CD14-positive monocyte (primary cell): ENCODE measurements around the gene FOXM1. TPM values are rescaled to one million over a fixed set of nuclear protein-coding genes. Genes with fewer than 3 reads are reported as not detected.

Experiments used
- DNase-seq, 3 donors: peaks; one replicate each; pipeline ENCODE4 v3.0.0-alpha.2; 2011 to 2022
- H2AFZ ChIP-seq: 2 replicates; pipeline ENCODE4 v1.6.0; 2012; ENCODE audit warnings: mild to moderate bottlenecking, low read depth, low read length, inconsistent platforms; ENCODE audit not compliant: insufficient read depth, poor library complexity, severe bottlenecking
- H3K27ac ChIP-seq, 2 donors: 1 replicate in 1 of 2; 2 replicates in 1 of 2; pipeline ENCODE4 v1.5.1; 2012 to 2013; ENCODE audit warnings: low read length in 2 of 2, control low read depth in 1 of 2, inconsistent platforms in 1 of 2, low read depth in 1 of 2, mild to moderate bottlenecking in 1 of 2
- H3K27me3 ChIP-seq, 2 donors: one replicate each; pipeline versions ENCODE4 v1.6.0 to v1.6.1; 2011 to 2013; ENCODE audit warnings: low read length in 2 of 2; ENCODE audit not compliant: control insufficient read depth in 2 of 2, insufficient read depth in 2 of 2
- H3K36me3 ChIP-seq, 2 donors: replicated peaks in 1 of 2; 1 replicate in 1 of 2; 2 replicates in 1 of 2; pipeline versions ENCODE4 v1.5.1 to v1.6.1; 2012 to 2013; ENCODE audit warnings: low read length in 2 of 2, control low read depth in 1 of 2, inconsistent platforms in 1 of 2, mild to moderate bottlenecking in 1 of 2; ENCODE audit not compliant: insufficient read depth in 2 of 2, control insufficient read depth in 1 of 2
- H3K4me1 ChIP-seq, 2 donors: 1 replicate in 1 of 2; 2 replicates in 1 of 2; pipeline versions ENCODE4 v1.5.1 to v1.6.1; 2012 to 2013; ENCODE audit warnings: low read length in 2 of 2, control low read depth in 1 of 2, inconsistent platforms in 1 of 2, mild to moderate bottlenecking in 1 of 2, moderate library complexity in 1 of 2; ENCODE audit not compliant: insufficient read depth in 2 of 2, control insufficient read depth in 1 of 2
- H3K4me2 ChIP-seq: replicated peaks from 2 replicates; pipeline ENCODE3; 2012; ENCODE audit warnings: low read length, moderate library complexity, mild to moderate bottlenecking; ENCODE audit not compliant: poor library complexity, severe bottlenecking; ENCODE audit errors: extremely low read depth
- H3K4me3 ChIP-seq, 3 experiments: fragments of 200-600 bp in 1 of 3; sonication (generic) in 1 of 3; replicated peaks in 1 of 3; 1 replicate in 2 of 3; 2 replicates in 1 of 3; pipeline ENCODE4 v1.5.1; 2011 to 2013; ENCODE audit warnings: low read length in 3 of 3, mild to moderate bottlenecking in 3 of 3, control low read depth in 2 of 3, low read depth in 2 of 3, inconsistent platforms in 1 of 3, moderate library complexity in 1 of 3
- H3K79me2 ChIP-seq: 2 replicates; pipeline ENCODE4 v1.6.0; 2012; ENCODE audit warnings: mild to moderate bottlenecking, control low read depth, inconsistent platforms, low read length, moderate library complexity; ENCODE audit not compliant: insufficient read depth
- H3K9ac ChIP-seq: 2 replicates; pipeline ENCODE4 v1.6.0; 2017; ENCODE audit warnings: low read length, mild to moderate bottlenecking; ENCODE audit not compliant: insufficient read depth, poor library complexity, severe bottlenecking
- H3K9me3 ChIP-seq, 2 donors: replicated peaks in 1 of 2; 1 replicate in 1 of 2; 2 replicates in 1 of 2; pipeline versions ENCODE4 v1.5.1 to v1.6.1; 2012 to 2013; ENCODE audit warnings: low read length in 2 of 2, control low read depth in 1 of 2; ENCODE audit not compliant: control insufficient read depth in 1 of 2, insufficient read depth in 1 of 2
- H4K20me1 ChIP-seq: 2 replicates; pipeline ENCODE4 v1.6.0; 2012; ENCODE audit warnings: mild to moderate bottlenecking, low read length, control low read depth, moderate library complexity; ENCODE audit not compliant: insufficient read depth
- H3K27ac Mint-ChIP-seq, 7 donors: one replicate each; pipeline ENCODE4 v1.8.0; 2020; ENCODE audit warnings: mild to moderate bottlenecking in 7 of 7, mixed read lengths in 7 of 7, moderate library complexity in 6 of 7, inconsistent platforms in 2 of 7
- H3K27me3 Mint-ChIP-seq, 3 donors: one replicate each; pipeline ENCODE4 v1.8.0; 2021 to 2022; ENCODE audit warnings: low read depth in 3 of 3, mild to moderate bottlenecking in 3 of 3, mixed read lengths in 3 of 3, moderate library complexity in 3 of 3, inconsistent platforms in 1 of 3
- H3K36me3 Mint-ChIP-seq, 2 donors: one replicate each; pipeline ENCODE4 v1.8.0; 2020; ENCODE audit warnings: mixed read lengths in 2 of 2, inconsistent platforms in 1 of 2, mild to moderate bottlenecking in 1 of 2
- H3K4me1 Mint-ChIP-seq: one replicate; pipeline ENCODE4 v1.8.0; 2020; ENCODE audit warnings: mild to moderate bottlenecking, mixed read lengths
- H3K4me3 Mint-ChIP-seq, 2 donors: one replicate each; pipeline ENCODE4 v1.8.0; 2020; ENCODE audit warnings: mild to moderate bottlenecking in 2 of 2, mixed read lengths in 2 of 2, moderate library complexity in 1 of 2
- H3K9me3 Mint-ChIP-seq, 7 donors: one replicate each; pipeline ENCODE4 v1.8.0; 2020 to 2022; ENCODE audit warnings: mixed read lengths in 7 of 7, mild to moderate bottlenecking in 6 of 7, moderate library complexity in 6 of 7, inconsistent platforms in 2 of 7
- WGBS: methylation state at CpG from one replicate; pipeline ENCODE4 v1.1.5; 2013; ENCODE audit warnings: missing lambda C conversion rate; ENCODE audit not compliant: insufficient coverage; 5-methylcytosine and 5-hydroxymethylcytosine counted together
- intact Hi-C, 2 donors: fragments of 100-400 bp; cut with micrococcal nuclease; formaldehyde crosslinking; loops; one replicate each; pipeline versions ENCODE4 v1.15.0 to v1.15.1; 2023
- polyA plus RNA-seq, 3 donors: library from polyadenylated mRNA; depleted of rRNA in 1 of 3; unstranded in 2 of 3; stranded (reverse) in 1 of 3; fragments of 300-500 nt in 2 of 3; fragments of >200 nt in 1 of 3; fragmentation: Illumina TruSeq in 2 of 3; gene quantifications; 1 replicate in 2 of 3; 2 replicates in 1 of 3; pipeline ENCODE4 v1.2.3, GENCODE V29; 2012 to 2021
- TF ChIP-seq, protein P1 (sequence below): fragments of 200-600 bp; IDR thresholded peaks from one replicate; pipeline ENCODE4 v1.8.0; 2022; ENCODE audit warnings: antibody characterized with exemption, mild to moderate bottlenecking

FOXM1 gene
- polyA plus RNA-seq, 3 donors, result 0.03 TPM; not detected in 2

DNA sequence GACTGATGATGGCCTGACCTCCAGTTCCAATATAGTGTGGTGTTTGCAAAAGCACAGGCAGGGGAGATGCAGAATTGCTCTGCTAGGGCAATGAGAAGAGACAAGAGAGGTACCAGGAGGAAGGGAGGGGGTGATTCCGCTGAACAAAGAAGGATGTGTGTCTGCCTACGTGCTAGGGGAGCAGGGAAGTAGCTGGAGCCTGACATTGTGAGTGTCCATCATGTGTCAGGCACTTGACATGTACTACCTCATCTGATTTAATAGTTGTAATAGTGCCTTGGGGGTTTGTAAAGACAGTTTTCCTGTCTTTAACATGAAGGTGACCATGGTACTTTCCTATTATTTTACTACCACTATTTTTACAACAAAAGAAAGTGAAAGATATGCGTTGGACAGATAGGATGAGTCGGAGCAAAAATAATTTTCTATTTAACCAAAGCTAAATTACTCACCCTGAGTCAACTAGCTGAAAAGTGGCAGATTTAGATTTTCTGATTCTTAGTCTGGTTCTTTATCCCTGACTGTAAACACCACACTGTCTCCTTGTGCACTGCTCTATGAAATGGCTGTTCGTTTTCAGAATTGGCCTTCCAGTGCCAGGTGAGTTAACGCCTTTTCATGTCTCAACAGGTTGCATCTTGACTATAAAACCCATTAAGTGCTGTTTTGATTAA lies 48.5 kb upstream of the FOXM1 start:
- Mint-ChIP-seq H3K9me3 (no peaks in the 10 kb centered on the region), H3K27ac (no peak overlapping the region), H3K4me3 (no peak overlapping the region), H3K4me1 (no peaks in the 10 kb centered on the region), H3K27me3 (peaks cover 0 to 2% (median 2%) of the 10 kb centered on the region in 3 donors), H3K36me3 (peaks cover 8 to 10% of the 10 kb centered on the region in 2 donors)
- H3K79me2 ChIP-seq, result no peaks in the 10 kb centered on the region
- H3K9me3 ChIP-seq, result no peaks in the 10 kb centered on the region
- no peak overlapping the region for H3K4me3 ChIP-seq
- H3K36me3 ChIP-seq, result no peaks in the 10 kb centered on the region
- TF ChIP-seq, protein P1, sequence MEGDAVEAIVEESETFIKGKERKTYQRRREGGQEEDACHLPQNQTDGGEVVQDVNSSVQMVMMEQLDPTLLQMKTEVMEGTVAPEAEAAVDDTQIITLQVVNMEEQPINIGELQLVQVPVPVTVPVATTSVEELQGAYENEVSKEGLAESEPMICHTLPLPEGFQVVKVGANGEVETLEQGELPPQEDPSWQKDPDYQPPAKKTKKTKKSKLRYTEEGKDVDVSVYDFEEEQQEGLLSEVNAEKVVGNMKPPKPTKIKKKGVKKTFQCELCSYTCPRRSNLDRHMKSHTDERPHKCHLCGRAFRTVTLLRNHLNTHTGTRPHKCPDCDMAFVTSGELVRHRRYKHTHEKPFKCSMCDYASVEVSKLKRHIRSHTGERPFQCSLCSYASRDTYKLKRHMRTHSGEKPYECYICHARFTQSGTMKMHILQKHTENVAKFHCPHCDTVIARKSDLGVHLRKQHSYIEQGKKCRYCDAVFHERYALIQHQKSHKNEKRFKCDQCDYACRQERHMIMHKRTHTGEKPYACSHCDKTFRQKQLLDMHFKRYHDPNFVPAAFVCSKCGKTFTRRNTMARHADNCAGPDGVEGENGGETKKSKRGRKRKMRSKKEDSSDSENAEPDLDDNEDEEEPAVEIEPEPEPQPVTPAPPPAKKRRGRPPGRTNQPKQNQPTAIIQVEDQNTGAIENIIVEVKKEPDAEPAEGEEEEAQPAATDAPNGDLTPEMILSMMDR, result no peak
- H4K20me1 ChIP-seq, result no peaks in the 10 kb centered on the region
- H3K4me1 ChIP-seq, result no peaks in the 10 kb centered on the region
- DNase-seq, result no peak
- H3K9ac ChIP-seq, result no peak overlapping the region
- intact Hi-C loops, result no loop called here
- WGBS, result 100% methylated on average over 2 of the region's 6 CpGs
- no peak overlapping the region for H2AFZ ChIP-seq
- no peak overlapping the region for H3K27ac ChIP-seq
- no peaks in the 10 kb centered on the region for H3K27me3 ChIP-seq
- no peak overlapping the region for H3K4me2 ChIP-seq

GRCh38 chr12:2924019-2924418 lies 47.0 kb upstream of the FOXM1 start:
- Histone ChIP-seq H4K20me1 (no peaks in the 10 kb centered on the region), H3K9ac (no peak overlapping the region), H3K9me3 (no peaks in the 10 kb centered on the region), H3K36me3 (no peaks in the 10 kb centered on the region), H3K4me3 (no peak overlapping the region), H3K27me3 (no peaks in the 10 kb centered on the region), H3K4me2 (no peak overlapping the region), H3K27ac (no peak overlapping the region), H3K79me2 (no peaks in the 10 kb centered on the region), H2AFZ (no peak overlapping the region), H3K4me1 (no peaks in the 10 kb centered on the region)
- no peak for DNase-seq
- 89% methylated on average over 3 of the region's 3 CpGs for WGBS
- Mint-ChIP-seq H3K27me3 (peaks cover 0 to 2% (median 2%) of the 10 kb centered on the region in 3 donors), H3K4me1 (no peaks in the 10 kb centered on the region), H3K4me3 (no peak overlapping the region), H3K27ac (peak overlapping the region in 1 of 7 donors; percentile 14), H3K9me3 (no peaks in the 10 kb centered on the region), H3K36me3 (peaks cover 6 to 10% of the 10 kb centered on the region in 2 donors)
- intact Hi-C loops, result no loop called here
- TF ChIP-seq, protein P1, result no peak
